Measurements from ENCODE around the gene TMC7. TPM values are rescaled to one million over a fixed set of nuclear protein-coding genes. Genes with fewer than 3 reads are reported as not detected.

Gene TMC7
- total and polyA plus RNA-seq, 9 of the 15 experiments (the other 6 are each of a cell fraction or from before 2014, with no cell fraction given) = 0.08 to 2.0 (median 1.5) TPM

DNA sequence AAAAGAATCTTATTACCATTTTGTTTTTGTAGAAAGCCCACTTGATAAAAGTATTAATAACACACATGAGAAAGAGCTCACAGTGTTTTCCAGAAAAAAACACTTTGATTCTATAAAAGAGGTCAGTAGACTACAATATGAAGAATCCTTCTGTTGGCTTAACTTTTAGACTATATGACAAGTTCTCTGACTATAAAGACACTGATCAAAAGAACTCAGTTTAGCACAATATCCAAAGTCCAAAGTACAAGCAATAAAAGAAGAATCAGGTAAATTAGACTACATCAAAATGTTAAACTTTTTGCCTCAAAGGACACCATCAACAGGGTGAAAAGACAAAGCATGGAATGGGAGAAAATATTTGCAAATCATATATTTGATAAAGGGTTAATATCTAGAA, 46.3 kb upstream of the TMC7 start (continued):
- TF ChIP-seq HMGN3 (IDR thresholded peaks at IDR 0.05; ENCODE audit: borderline replicate concordance, extremely low read depth, insufficient read length, low read depth, low read length) (no peak), KDM1A (IDR thresholded peaks at IDR 0.05) (no peak), MEF2D (tag; conservative IDR thresholded peaks at IDR 0.05; ENCODE audit: low read depth) (no peak)
- TF ChIP-seq, protein P1, sequence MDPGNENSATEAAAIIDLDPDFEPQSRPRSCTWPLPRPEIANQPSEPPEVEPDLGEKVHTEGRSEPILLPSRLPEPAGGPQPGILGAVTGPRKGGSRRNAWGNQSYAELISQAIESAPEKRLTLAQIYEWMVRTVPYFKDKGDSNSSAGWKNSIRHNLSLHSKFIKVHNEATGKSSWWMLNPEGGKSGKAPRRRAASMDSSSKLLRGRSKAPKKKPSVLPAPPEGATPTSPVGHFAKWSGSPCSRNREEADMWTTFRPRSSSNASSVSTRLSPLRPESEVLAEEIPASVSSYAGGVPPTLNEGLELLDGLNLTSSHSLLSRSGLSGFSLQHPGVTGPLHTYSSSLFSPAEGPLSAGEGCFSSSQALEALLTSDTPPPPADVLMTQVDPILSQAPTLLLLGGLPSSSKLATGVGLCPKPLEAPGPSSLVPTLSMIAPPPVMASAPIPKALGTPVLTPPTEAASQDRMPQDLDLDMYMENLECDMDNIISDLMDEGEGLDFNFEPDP (CRISPR knock-in tag; IDR thresholded peaks at IDR 0.05) = no peak

DNA sequence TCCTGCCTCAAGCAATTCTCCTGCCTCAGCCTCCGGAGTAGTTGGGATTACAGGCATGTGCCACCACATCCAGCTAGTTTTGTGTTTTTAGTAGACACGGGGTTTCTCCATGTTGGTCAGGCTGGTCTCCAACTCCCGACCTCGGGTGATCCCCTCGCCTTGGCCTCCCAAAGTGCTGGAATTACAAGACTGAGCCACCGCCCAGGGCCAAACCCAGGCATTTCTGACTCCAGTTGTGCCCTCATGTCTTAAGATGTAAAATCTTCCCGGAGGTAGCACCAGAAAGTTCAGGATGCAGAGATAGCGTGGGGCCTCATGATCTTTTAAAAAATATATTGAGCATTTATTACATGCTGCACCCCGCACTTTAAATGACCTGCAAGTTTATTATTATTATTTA, 44.7 kb upstream of the TMC7 start:
- H4K20me1 ChIP-seq (replicated peaks; ENCODE audit: control insufficient read depth, insufficient read depth, low read length) = no peaks in the 10 kb centered on the region
- DNase-seq (ENCODE audit: extremely low read depth in 1 of 4, low spot score in 3 of 4) (no peak), FAIRE-seq (no peak), ATAC-seq (no peak)
- no peaks in the 10 kb centered on the region for H3K79me2 ChIP-seq (ENCODE audit: control insufficient read depth, insufficient read depth, low read length)
- no peak overlapping the region for H3K4me2 ChIP-seq (ENCODE audit: insufficient read depth, low read length)
- in situ Hi-C loops (cut with MboI) (no loop called here), intact Hi-C loops (cut with micrococcal nuclease) (no loop called here)
- WGBS (ENCODE audit: insufficient coverage, low coverage, missing lambda C conversion rate) = 42% methylated on average over 9 of the region's 9 CpGs
- H3K4me3 ChIP-seq = no peak overlapping the region
- H3K9ac ChIP-seq (ENCODE audit: insufficient read depth in 1 of 2, low read depth in 2 of 2, low read length in 2 of 2) = no peak overlapping the region
- POLR2A ChIA-PET = interaction anchor here (0.7 kb wide), 1 partner anchor 231 kb away, joined by 3 read pairs; no protein-coding TSS in a partner anchor
- CTCF ChIA-PET (ENCODE audit: low intra/inter-chr PET ratio) = no interaction called here
- H3K9me3 ChIP-seq (replicated peaks; ENCODE audit: control insufficient read depth, insufficient read depth, low read depth, low read length) = no peaks in the 10 kb centered on the region
- H3K36me3 ChIP-seq (ENCODE audit: control insufficient read depth, insufficient read depth, low read length) = no peaks in the 10 kb centered on the region
- H3K27ac ChIP-seq (ENCODE audit: extremely low read depth, low read depth, low read length) = no peak overlapping the region
- no TSS peak for BruUV-seq (replicated peaks)
- H3K9me1 ChIP-seq (ENCODE audit: control insufficient read depth, insufficient read depth, low read length) = no peaks in the 10 kb centered on the region
- peaks cover 0 to 10% of the 10 kb centered on the region in 2 experiments; a peak in 2 of 5 replicates for H3K27me3 ChIP-seq (ENCODE audit: control insufficient read depth in 2 of 2, insufficient read depth in 2 of 2, low read length in 2 of 2)
- H2AFZ ChIP-seq (ENCODE audit: low read depth, low read length) = no peak overlapping the region
- TF ChIP-seq ZNF41 (CRISPR knock-in tag; conservative IDR thresholded peaks at IDR 0.05) (no peak), CHCHD3 (CRISPR knock-in tag; IDR thresholded peaks at IDR 0.05) (no peak), ZNF224 (CRISPR knock-in tag; IDR thresholded peaks at IDR 0.05) (no peak), ZNF133 (CRISPR knock-in tag; IDR thresholded peaks at IDR 0.05) (no peak), TCF7 (IDR thresholded peaks at IDR 0.05; ENCODE audit: borderline replicate concordance) (no peak), ZNF3 (CRISPR knock-in tag; IDR thresholded peaks at IDR 0.05) (no peak), RNF2 (IDR thresholded peaks at IDR 0.05) (no peak), CBX5 (IDR thresholded peaks at IDR 0.05; ENCODE audit: borderline replicate concordance, low read depth) (no peak)
- no peaks in the 10 kb centered on the region; a peak in 2 of 5 replicates for H3K4me1 ChIP-seq (replicated peaks in 1 of 2; ENCODE audit: control insufficient read depth in 2 of 2, insufficient read depth in 2 of 2, low read length in 2 of 2)

Data from K562 (cell line).